ENCODE data around the gene SOWAHD.
A peak's percentile ranks its signal among the peaks of the same experiment; 100 is the strongest.
"Not testable (repeated sequence)": the region's sequence is repeated elsewhere in the genome, so short reads cannot be mapped to it uniquely, and the experiment has no call there.

SOWAHD gene

GRCh38 chrX:119759248-119759766, 919 bp downstream of the SOWAHD start:
- DNase-seq: no peak

- no peak for DNase-seq
Observed at GRCh38 chrX:119760026-119760877, 1.9 kb downstream of the SOWAHD start.

- DNase-seq: no peak
Observed at GRCh38 chrX:119762718-119763117, 4.3 kb downstream of the SOWAHD start.

GRCh38 chrX:119763181-119763580, 4.8 kb downstream of the SOWAHD start:
- DNase-seq: no peak

- no peak for DNase-seq
Observed at GRCh38 chrX:119763836-119764387, 5.5 kb downstream of the SOWAHD start.

- not testable (repeated sequence) for DNase-seq
Observed at GRCh38 chrX:119768436-119768835, 10.0 kb downstream of the SOWAHD start.

GRCh38 chrX:119769388-119769787, 11.0 kb downstream of the SOWAHD start:
- DNase-seq: not testable (repeated sequence)

GRCh38 chrX:119775517-119776238, 17.3 kb downstream of the SOWAHD start:
- DNase-seq: no peak

- no peak for DNase-seq
Observed at GRCh38 chrX:119778829-119779228, 20.4 kb downstream of the SOWAHD start.

- no peak for DNase-seq
Observed at GRCh38 chrX:119783026-119783425, 24.6 kb downstream of the SOWAHD start.

GRCh38 chrX:119784747-119785446, 26.5 kb downstream of the SOWAHD start:
- DNase-seq: peak; percentile 67

- peak; percentile 70 for DNase-seq
Observed at GRCh38 chrX:119790977-119791436, 32.6 kb downstream of the SOWAHD start.

GRCh38 chrX:119791437-119792231, 33.2 kb downstream of the SOWAHD start, which contains the start of gene RPL39:
TSS of gene RPL39 (minus strand) at chrX:119791630. CDS start at chrX:119791576, 54 bp downstream.
- peak; percentile 82 for DNase-seq

GRCh38 chrX:119801253-119802221, 43.1 kb downstream of the SOWAHD start:
- DNase-seq: no peak

- DNase-seq: no peak
Observed at GRCh38 chrX:119802546-119802945, 44.2 kb downstream of the SOWAHD start.

- DNase-seq: not testable (repeated sequence)
Observed at GRCh38 chrX:119808461-119808860, 50.1 kb downstream of the SOWAHD start.

GRCh38 chrX:119809185-119809666, 50.8 kb downstream of the SOWAHD start:
- DNase-seq: no peak
